Muscle layer of colon (tissue), 2 donors: ENCODE measurements around the gene MGMT.

Experiments used
- H3K27ac ChIP-seq: one replicate; pipeline ENCODE4 v1.7.0; 2013; ENCODE audit warnings: low read depth, mild to moderate bottlenecking, low read length, moderate library complexity
- H3K27me3 ChIP-seq, 2 donors: one replicate each; pipeline ENCODE4 v1.7.0; 2013; ENCODE audit warnings: low read length in 2 of 2, mild to moderate bottlenecking in 2 of 2; ENCODE audit not compliant: insufficient read depth in 2 of 2, control insufficient read depth in 1 of 2
- H3K36me3 ChIP-seq: one replicate; pipeline ENCODE4 v1.7.0; 2013; ENCODE audit warnings: mild to moderate bottlenecking, low read length; ENCODE audit not compliant: insufficient read depth
- H3K4me1 ChIP-seq: one replicate; pipeline ENCODE4 v1.7.0; 2013; ENCODE audit warnings: mild to moderate bottlenecking, low read length; ENCODE audit not compliant: insufficient read depth
- H3K4me3 ChIP-seq, 2 donors: one replicate each; pipeline ENCODE4 v1.7.0; 2013; ENCODE audit warnings: low read length in 2 of 2, low read depth in 1 of 2, mild to moderate bottlenecking in 1 of 2, moderate library complexity in 1 of 2
- H3K9ac ChIP-seq: one replicate; pipeline ENCODE4 v1.7.0; 2013; ENCODE audit warnings: low read length
- H3K9me3 ChIP-seq: one replicate; pipeline ENCODE4 v1.7.0; 2013; ENCODE audit warnings: mild to moderate bottlenecking, low read length
- donor health status: abdominal sarcoma.
- donor health status: Adenocarcinoma of cecum.

MGMT gene

DNA sequence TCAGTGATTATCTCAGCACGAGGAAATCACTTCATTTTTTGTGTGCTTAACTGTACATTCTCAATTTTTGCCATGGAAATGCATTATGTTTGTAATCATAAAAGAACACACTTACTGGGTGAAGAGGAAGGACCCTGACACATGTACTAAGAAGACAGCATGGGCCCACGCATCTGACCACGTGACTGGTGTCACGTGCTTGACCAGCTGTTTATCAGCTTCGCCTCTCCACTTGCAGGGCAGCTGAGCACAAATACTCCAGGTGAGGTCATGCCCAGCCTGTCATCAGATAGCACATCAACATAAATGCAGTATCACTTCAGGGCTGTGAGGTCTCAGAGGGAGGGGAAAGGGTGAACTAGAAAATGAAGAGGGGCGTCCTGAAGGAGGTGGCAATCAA, 317.2 kb downstream of the MGMT start:
- no peak overlapping the region for H3K27ac ChIP-seq
- H3K4me1 ChIP-seq, result no peaks in the 10 kb centered on the region
- H3K9me3 ChIP-seq, result no peaks in the 10 kb centered on the region
- no peak overlapping the region for H3K4me3 ChIP-seq
- H3K36me3 ChIP-seq, result no peaks in the 10 kb centered on the region
- H3K9ac ChIP-seq, result no peak overlapping the region
- H3K27me3 ChIP-seq, result no peaks in the 10 kb centered on the region

DNA sequence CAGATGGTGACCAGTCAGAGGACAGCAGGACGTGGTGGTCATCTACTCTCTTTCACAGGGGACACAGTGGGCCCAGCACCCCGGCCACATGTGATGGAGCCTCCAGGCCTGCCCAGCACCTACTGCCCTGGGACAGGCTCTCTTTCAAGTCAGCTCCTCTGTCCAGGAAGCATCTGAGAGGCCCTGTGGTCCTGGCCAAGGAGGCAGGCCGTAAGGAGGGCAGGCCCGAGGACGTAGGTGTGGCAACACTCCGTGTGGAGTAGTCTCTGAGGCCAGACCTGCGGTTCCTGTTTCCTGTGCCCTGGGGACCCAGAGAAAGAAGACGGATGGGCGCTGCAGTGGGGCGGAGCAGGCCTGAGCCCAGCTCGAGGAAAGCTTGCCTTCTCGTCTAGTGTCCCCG, 317.9 kb downstream of the MGMT start:
- Histone ChIP-seq H3K4me1 (no peaks in the 10 kb centered on the region), H3K36me3 (no peaks in the 10 kb centered on the region), H3K9me3 (no peaks in the 10 kb centered on the region), H3K27me3 (no peaks in the 10 kb centered on the region), H3K4me3 (no peak overlapping the region), H3K9ac (no peak overlapping the region), H3K27ac (no peak overlapping the region)

GRCh38 chr10:129785536-129785981, 318.5 kb downstream of the MGMT start:
- H3K4me3 ChIP-seq, result no peak overlapping the region
- H3K9me3 ChIP-seq, result no peaks in the 10 kb centered on the region
- H3K9ac ChIP-seq, result no peak overlapping the region
- no peaks in the 10 kb centered on the region for H3K36me3 ChIP-seq
- no peak overlapping the region for H3K27ac ChIP-seq
- H3K27me3 ChIP-seq, result no peaks in the 10 kb centered on the region
- no peaks in the 10 kb centered on the region for H3K4me1 ChIP-seq

GRCh38 chr10:129786216-129786615, 319.2 kb downstream of the MGMT start:
- Histone ChIP-seq H3K9ac (no peak overlapping the region), H3K4me3 (no peak overlapping the region), H3K27ac (no peak overlapping the region), H3K4me1 (no peaks in the 10 kb centered on the region), H3K27me3 (no peaks in the 10 kb centered on the region), H3K9me3 (no peaks in the 10 kb centered on the region), H3K36me3 (no peaks in the 10 kb centered on the region)

GRCh38 chr10:129787557-129787956, 320.5 kb downstream of the MGMT start:
- Histone ChIP-seq H3K36me3 (no peaks in the 10 kb centered on the region), H3K4me3 (no peak overlapping the region), H3K27me3 (no peaks in the 10 kb centered on the region), H3K4me1 (no peaks in the 10 kb centered on the region), H3K9me3 (no peaks in the 10 kb centered on the region), H3K27ac (no peak overlapping the region), H3K9ac (no peak overlapping the region)

DNA sequence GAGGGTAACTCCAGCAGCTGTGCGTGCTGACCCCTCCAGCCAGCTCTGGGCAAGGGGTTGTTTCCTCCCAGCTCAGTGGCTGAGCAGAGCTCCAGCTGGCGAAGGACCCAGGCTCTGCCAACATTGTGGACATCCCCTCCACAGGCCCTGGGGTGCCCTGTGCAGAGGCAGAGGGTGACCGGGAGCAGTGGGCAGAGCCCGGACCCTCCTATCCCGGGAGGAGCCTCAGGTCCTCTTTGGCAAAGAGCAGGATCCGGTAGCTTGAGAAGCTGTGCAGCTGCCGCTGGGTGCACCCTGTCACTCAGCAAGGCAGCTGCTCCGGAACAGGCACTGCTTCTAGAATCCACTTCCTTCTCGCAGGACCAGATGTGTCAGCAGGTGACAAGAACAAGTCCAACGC, 321.2 kb downstream of the MGMT start:
- Histone ChIP-seq H3K9ac (no peak overlapping the region), H3K27ac (no peak overlapping the region), H3K36me3 (no peaks in the 10 kb centered on the region), H3K4me1 (no peaks in the 10 kb centered on the region), H3K9me3 (no peaks in the 10 kb centered on the region), H3K4me3 (no peak overlapping the region), H3K27me3 (no peaks in the 10 kb centered on the region)

- Histone ChIP-seq H3K9ac (no peak overlapping the region), H3K36me3 (no peaks in the 10 kb centered on the region)
Measured at GRCh38 chr10:129790715-129791446, 323.8 kb downstream of the MGMT start.

GRCh38 chr10:129792141-129792540, 325.1 kb downstream of the MGMT start:
- Histone ChIP-seq H3K4me3 (no peak overlapping the region), H3K27me3 (no peaks in the 10 kb centered on the region), H3K36me3 (no peaks in the 10 kb centered on the region), H3K9ac (no peak overlapping the region), H3K4me1 (no peaks in the 10 kb centered on the region), H3K9me3 (no peaks in the 10 kb centered on the region), H3K27ac (no peak overlapping the region)

More at GRCh38 chr10:129790715-129791446, 323.8 kb downstream of the MGMT start:
- Histone ChIP-seq H3K4me3 (no peak overlapping the region), H3K4me1 (no peaks in the 10 kb centered on the region), H3K27me3 (no peaks in the 10 kb centered on the region), H3K27ac (no peak overlapping the region), H3K9me3 (no peaks in the 10 kb centered on the region)

GRCh38 chr10:129792864-129793263, 325.8 kb downstream of the MGMT start:
- H3K4me3 ChIP-seq, result no peak overlapping the region
- no peak overlapping the region for H3K27ac ChIP-seq
- H3K4me1 ChIP-seq, result no peaks in the 10 kb centered on the region
- no peaks in the 10 kb centered on the region for H3K36me3 ChIP-seq
- H3K27me3 ChIP-seq, result no peaks in the 10 kb centered on the region
- H3K9ac ChIP-seq, result no peak overlapping the region
- H3K9me3 ChIP-seq, result no peaks in the 10 kb centered on the region

- Histone ChIP-seq H3K4me3 (no peak overlapping the region), H3K9me3 (no peaks in the 10 kb centered on the region), H3K4me1 (no peaks in the 10 kb centered on the region)
Measured at GRCh38 chr10:129793479-129793878, 326.4 kb downstream of the MGMT start.

GRCh38 chr10:129793996-129794395, 327.0 kb downstream of the MGMT start:
- Histone ChIP-seq H3K9me3 (no peaks in the 10 kb centered on the region), H3K4me1 (no peaks in the 10 kb centered on the region), H3K27me3 (no peaks in the 10 kb centered on the region), H3K4me3 (no peak overlapping the region), H3K27ac (no peak overlapping the region), H3K36me3 (no peaks in the 10 kb centered on the region), H3K9ac (no peak overlapping the region)

More at GRCh38 chr10:129793479-129793878, 326.4 kb downstream of the MGMT start:
- Histone ChIP-seq H3K27ac (no peak overlapping the region), H3K36me3 (no peaks in the 10 kb centered on the region), H3K27me3 (no peaks in the 10 kb centered on the region), H3K9ac (no peak overlapping the region)
